ENCODE data around the gene SKIC2.
A peak's percentile ranks its signal among the peaks of the same experiment; 100 is the strongest.
"Not testable (repeated sequence)": the region's sequence is repeated elsewhere in the genome, so short reads cannot be mapped to it uniquely, and the experiment has no call there.

The SKIC2 gene

GRCh38 chr6:31969712-31970603 lies 11.0 kb downstream of the SKIC2 start:
- DNase-seq (ENCODE audit: low read depth) = no peak

GRCh38 chr6:31970604-31971271 lies 11.8 kb downstream of the SKIC2 start:
- no peak for DNase-seq (ENCODE audit: low read depth)

- no peak for DNase-seq (ENCODE audit: low read depth)
Observed at GRCh38 chr6:31971279-31971992, 12.5 kb downstream of the SKIC2 start.

GRCh38 chr6:31971993-31972708 lies 13.2 kb downstream of the SKIC2 start, which contains the start of gene DXO:
TSS of gene DXO (minus strand) at chr6:31972138. CDS start at chr6:31971675, 463 bp downstream.
- DNase-seq (ENCODE audit: low read depth) = peak; percentile 97

- DNase-seq (ENCODE audit: low read depth) = no peak
Observed at GRCh38 chr6:31972709-31973350, 13.9 kb downstream of the SKIC2 start.

GRCh38 chr6:31976065-31976464 lies 17.1 kb downstream of the SKIC2 start:
- DNase-seq (ENCODE audit: low read depth) = not testable (repeated sequence)

- DNase-seq (ENCODE audit: low read depth) = no peak
Observed at GRCh38 chr6:31977816-31978431, 18.9 kb downstream of the SKIC2 start.

GRCh38 chr6:31978831-31979230 lies 19.9 kb downstream of the SKIC2 start:
- no peak for DNase-seq (ENCODE audit: low read depth)

GRCh38 chr6:31979238-31979898 lies 20.4 kb downstream of the SKIC2 start:
- no peak for DNase-seq (ENCODE audit: low read depth)

- DNase-seq (ENCODE audit: low read depth) = not testable (repeated sequence)
Observed at GRCh38 chr6:31980195-31980876, 21.4 kb downstream of the SKIC2 start.

GRCh38 chr6:31980998-31981397 lies 22.0 kb downstream of the SKIC2 start:
- not testable (repeated sequence) for DNase-seq (ENCODE audit: low read depth)

GRCh38 chr6:31981744-31982143 lies 22.8 kb downstream of the SKIC2 start, which contains the start of gene C4A:
TSS of gene C4A (plus strand) at chr6:31982057. CDS start at chr6:31982108, 51 bp downstream.
- DNase-seq (ENCODE audit: low read depth) = not testable (repeated sequence)

- not testable (repeated sequence) for DNase-seq (ENCODE audit: low read depth)
Observed at GRCh38 chr6:31989363-31989762, 30.4 kb downstream of the SKIC2 start.

GRCh38 chr6:31994421-31994820 lies 35.4 kb downstream of the SKIC2 start:
- DNase-seq (ENCODE audit: low read depth) = not testable (repeated sequence)

- not testable (repeated sequence) for DNase-seq (ENCODE audit: low read depth)
Observed at GRCh38 chr6:31996385-31996784, 37.4 kb downstream of the SKIC2 start.

GRCh38 chr6:32002546-32003268 lies 43.7 kb downstream of the SKIC2 start:
- DNase-seq (ENCODE audit: low read depth) = not testable (repeated sequence)

- not testable (repeated sequence) for DNase-seq (ENCODE audit: low read depth)
Observed at GRCh38 chr6:32003301-32003700, 44.3 kb downstream of the SKIC2 start.

- not testable (repeated sequence) for DNase-seq (ENCODE audit: low read depth)
Observed at GRCh38 chr6:32004393-32004792, 45.4 kb downstream of the SKIC2 start.

All from HS-5 (cell line).